Subcutaneous abdominal adipose tissue (tissue), 5 donors: Measurements from ENCODE around the gene NPBWR2.
"Not testable (repeated sequence)": the region's sequence is repeated elsewhere in the genome, so short reads cannot be mapped to it uniquely, and the experiment has no call there.

Source experiments
- H3K27ac ChIP-seq: one replicate; pipeline ENCODE4 v1.7.0; 2013; ENCODE audit warnings: low read depth, mild to moderate bottlenecking, inconsistent platforms, low read length, moderate library complexity
- H3K27me3 ChIP-seq, 5 donors: one replicate each; pipeline ENCODE4 v1.7.0; 2013; ENCODE audit warnings: low read length in 5 of 5, inconsistent platforms in 1 of 5; ENCODE audit not compliant: control insufficient read depth in 5 of 5, insufficient read depth in 4 of 5
- H3K36me3 ChIP-seq, 5 donors: one replicate each; pipeline ENCODE4 v1.7.0; 2013; ENCODE audit warnings: low read length in 5 of 5; ENCODE audit not compliant: control insufficient read depth in 5 of 5, insufficient read depth in 5 of 5
- H3K4me1 ChIP-seq, 5 donors: one replicate each; pipeline ENCODE4 v1.7.0; 2013; ENCODE audit warnings: low read length in 5 of 5, mild to moderate bottlenecking in 3 of 5, moderate library complexity in 1 of 5; ENCODE audit not compliant: control insufficient read depth in 5 of 5, insufficient read depth in 5 of 5
- H3K4me3 ChIP-seq, 5 donors: one replicate each; pipeline ENCODE4 v1.7.0; 2013; ENCODE audit warnings: low read length in 5 of 5, low read depth in 1 of 5
- H3K9ac ChIP-seq, 5 donors: one replicate each; pipeline ENCODE4 v1.7.0; 2013; ENCODE audit warnings: low read length in 5 of 5, mild to moderate bottlenecking in 4 of 5, moderate library complexity in 3 of 5
- H3K9me3 ChIP-seq, 5 donors: one replicate each; pipeline ENCODE4 v1.7.0; 2013; ENCODE audit warnings: low read length in 5 of 5; ENCODE audit not compliant: control insufficient read depth in 5 of 5
- donor health status: healthy.
- donor health status: healthy.
- donor health status: healthy.
- donor health status: healthy.
- donor health status: healthy.

The NPBWR2 gene

DNA sequence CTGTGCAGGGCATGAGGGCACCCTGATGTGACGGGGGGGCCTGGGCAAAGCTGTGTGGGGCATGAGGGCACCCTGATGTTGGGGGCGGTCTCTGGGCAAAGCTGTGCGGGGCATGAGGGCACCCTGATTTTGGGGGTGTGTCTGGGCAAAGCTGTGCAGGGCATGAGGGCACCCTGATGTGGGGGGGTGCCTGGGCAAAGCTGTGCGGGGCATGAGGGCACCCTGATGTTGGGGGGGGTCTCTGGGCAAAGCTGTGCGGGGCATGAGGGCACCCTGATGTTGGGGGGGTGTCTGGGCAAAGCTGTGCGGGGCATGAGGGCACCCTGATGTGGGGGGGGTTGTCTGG is 10.0 kb upstream of the NPBWR2 start:
- H3K9ac ChIP-seq, H3K9me3 ChIP-seq, H3K36me3 ChIP-seq, H3K4me3 ChIP-seq, H3K4me1 ChIP-seq, H3K27ac ChIP-seq: not testable (repeated sequence)
- H3K27me3 ChIP-seq, result peaks cover 5 to 15% (median 12%) of the 10 kb centered on the region in 5 donors

DNA sequence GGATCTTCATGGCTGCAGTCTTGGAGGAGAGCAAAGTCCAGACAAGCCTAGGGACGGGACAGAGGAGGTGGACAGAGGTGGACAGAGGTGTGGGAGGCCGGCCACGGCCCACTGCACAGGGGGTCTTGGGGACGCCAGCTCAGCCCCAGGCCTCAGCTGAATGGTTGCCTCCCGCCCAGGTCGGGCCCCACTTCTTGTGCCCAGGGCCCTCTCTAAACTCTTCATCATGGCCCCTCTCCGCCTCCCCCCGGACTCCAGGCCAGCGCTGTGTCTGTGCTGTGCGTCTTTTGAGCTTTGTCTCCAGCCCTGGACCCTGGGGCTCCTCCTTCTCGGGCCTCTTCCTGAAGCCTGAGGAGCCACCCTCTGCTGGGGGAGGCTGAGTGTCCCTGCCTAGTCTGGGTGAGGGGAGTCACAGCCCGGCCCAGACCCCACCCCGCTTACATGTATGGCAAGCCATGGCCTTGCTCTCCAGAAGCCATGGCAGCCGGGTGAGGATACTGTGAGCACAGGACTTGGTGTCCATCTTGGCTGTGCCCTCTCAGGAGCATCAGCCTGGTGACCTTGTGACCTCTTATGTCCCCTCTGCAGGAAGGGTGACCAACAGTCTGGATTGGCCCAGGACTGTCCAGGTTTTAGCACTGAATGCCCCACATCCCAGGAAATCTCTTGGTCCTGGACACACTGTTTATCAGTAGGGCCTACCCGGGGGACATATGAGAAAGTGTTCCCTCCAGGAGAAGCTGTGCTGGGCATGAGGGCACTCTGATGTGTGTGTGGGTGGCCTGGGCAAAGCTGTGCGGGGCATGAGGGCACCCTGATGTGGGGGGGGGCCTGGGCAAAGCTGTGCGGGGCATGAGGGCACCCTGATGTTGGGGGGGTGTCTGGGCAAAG is 9.4 kb upstream of the NPBWR2 start:
- Histone ChIP-seq H3K27me3 (peaks cover 5 to 13% (median 12%) of the 10 kb centered on the region in 5 donors), H3K9me3 (no peaks in the 10 kb centered on the region), H3K4me1 (peaks cover 0 to 7% (median 5%) of the 10 kb centered on the region in 5 donors), H3K27ac (no peak overlapping the region), H3K36me3 (no peaks in the 10 kb centered on the region), H3K9ac (no peak overlapping the region), H3K4me3 (no peak overlapping the region)

DNA sequence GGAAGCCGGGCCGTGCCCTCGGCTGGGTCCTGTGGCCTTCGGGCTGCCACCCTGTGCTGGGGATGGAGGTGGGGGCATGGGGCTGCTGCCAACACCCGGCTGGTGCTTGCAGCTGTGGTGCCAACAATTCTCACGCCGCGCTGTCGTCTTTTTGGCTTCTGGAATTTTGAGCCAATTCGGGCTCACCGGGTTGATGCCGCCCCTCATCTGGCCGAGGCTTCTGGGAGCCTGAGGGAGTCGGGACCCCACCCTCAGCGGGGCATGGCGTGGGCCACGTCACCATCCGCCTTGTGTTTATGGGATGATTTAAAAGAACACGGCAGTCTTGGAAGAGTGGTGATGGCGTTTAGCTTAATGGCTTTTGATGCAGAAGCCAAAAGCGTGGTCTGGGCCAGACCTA is 8.7 kb upstream of the NPBWR2 start:
- H3K4me1 ChIP-seq, result peaks cover 0 to 7% (median 5%) of the 10 kb centered on the region in 5 donors
- H3K4me3 ChIP-seq, result no peak overlapping the region
- H3K27ac ChIP-seq, result no peak overlapping the region
- peaks cover 0 to 6% (median 5%) of the 10 kb centered on the region in 5 donors for H3K27me3 ChIP-seq
- H3K36me3 ChIP-seq, result no peaks in the 10 kb centered on the region
- H3K9me3 ChIP-seq, result no peaks in the 10 kb centered on the region
- no peak overlapping the region for H3K9ac ChIP-seq

DNA sequence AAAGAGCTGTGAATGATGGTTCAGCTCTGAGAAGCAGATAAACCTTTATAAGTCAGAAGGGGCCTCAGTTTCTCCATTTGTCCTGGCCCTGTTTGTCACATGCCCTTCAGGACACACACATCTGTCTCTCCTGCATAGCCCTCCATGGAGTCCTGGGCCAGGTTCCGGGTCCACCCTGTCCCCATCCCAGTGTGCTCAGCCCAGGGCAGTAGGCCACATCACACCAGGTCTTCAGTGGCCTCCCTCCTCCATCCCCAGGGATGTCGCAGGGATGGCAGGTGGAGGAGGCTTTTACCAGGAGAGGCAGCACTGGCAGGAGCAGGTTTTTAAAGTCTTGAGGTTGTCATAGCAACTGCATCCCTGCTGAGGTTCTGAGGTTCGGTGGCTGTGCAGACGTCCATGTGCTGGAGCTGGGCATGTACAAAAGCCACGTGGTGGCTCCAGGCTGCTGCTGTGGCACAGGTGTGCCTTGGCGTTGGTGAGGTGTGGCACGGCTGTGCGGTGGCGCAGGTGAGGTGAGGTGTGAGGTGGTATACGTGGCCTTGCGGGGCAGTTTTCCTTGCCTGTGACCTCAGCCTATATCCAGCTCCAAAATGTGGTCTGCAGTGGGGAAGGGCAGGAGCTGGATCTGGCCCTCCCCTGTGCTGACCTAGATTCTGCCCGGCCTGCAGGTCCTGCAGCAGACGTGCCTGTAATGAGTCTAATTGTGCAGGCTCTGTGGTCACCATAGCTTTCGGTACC is 8.0 kb upstream of the NPBWR2 start:
- H3K9ac ChIP-seq, result no peak overlapping the region
- no peak overlapping the region for H3K27ac ChIP-seq
- no peaks in the 10 kb centered on the region for H3K36me3 ChIP-seq
- H3K9me3 ChIP-seq, result no peaks in the 10 kb centered on the region
- no peak overlapping the region for H3K4me3 ChIP-seq
- H3K4me1 ChIP-seq, result peaks cover 0 to 5% (median 4%) of the 10 kb centered on the region in 5 donors
- H3K27me3 ChIP-seq, result peaks cover 0 to 5% (median 4%) of the 10 kb centered on the region in 5 donors

DNA sequence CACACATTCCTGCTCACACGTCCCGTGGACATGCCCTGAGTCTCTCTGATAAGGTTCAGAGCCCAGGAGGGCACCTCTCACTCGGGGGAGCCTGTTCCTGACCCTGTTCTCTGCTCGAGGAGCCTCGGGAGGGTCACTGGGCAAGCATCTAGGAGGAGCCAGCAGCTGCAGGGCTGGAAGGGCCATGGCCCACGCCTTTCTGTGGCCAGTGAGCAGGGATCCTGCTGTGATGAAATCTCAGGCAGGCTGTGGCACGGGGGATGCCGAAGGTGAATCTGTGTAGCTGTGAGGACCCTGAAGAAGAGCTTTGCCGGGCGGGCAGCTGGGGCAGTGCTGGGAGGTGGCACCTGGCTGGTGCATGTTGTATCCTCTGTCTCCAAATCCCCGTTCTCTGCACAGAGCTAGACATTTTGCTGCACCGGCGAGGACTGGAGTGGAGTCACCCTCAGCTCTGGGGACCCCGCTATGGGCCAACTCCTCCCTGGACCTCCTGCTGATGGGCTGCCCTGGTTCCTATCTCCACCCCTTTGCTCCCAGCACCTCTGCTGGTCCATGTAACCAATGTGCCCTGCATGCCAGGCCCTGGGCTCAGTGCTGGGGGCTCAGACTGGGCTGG is 7.1 kb upstream of the NPBWR2 start:
- no peaks in the 10 kb centered on the region for H3K9me3 ChIP-seq
- H3K4me1 ChIP-seq, result no peaks in the 10 kb centered on the region
- peaks cover 0 to 6% (median 3%) of the 10 kb centered on the region in 5 donors for H3K27me3 ChIP-seq
- no peak overlapping the region for H3K9ac ChIP-seq
- no peaks in the 10 kb centered on the region for H3K36me3 ChIP-seq
- H3K27ac ChIP-seq, result no peak overlapping the region
- H3K4me3 ChIP-seq, result no peak overlapping the region

DNA sequence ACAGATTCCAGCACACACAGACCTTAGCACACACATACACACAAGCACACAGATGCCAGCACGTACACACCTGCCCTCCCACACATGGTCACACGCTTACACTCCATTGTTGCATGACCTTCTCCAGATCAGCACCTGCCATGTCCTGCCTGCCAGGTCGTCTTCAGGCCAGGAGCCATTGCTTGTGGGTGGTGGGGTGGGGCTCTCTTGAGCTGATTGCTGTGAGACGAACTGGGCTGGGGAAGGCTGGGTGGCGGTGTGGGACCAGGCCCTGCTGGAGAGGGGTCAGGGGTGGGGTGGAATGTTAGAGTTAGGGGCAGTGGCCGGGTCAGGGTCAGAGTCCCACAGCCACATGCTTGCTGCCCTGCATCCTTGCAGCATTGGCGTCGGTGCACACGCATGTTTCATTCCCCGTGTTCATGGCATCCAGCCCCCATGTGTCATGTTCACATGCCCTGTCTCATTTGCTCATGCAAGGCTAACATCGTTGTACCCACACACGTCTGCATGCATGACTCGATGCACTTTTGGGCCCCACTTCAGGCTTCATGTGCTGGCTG is 6.5 kb upstream of the NPBWR2 start:
- no peaks in the 10 kb centered on the region for H3K4me1 ChIP-seq
- H3K4me3 ChIP-seq, result no peak overlapping the region
- H3K27me3 ChIP-seq, result peaks cover 0 to 7% (median 5%) of the 10 kb centered on the region in 5 donors
- H3K36me3 ChIP-seq, result no peaks in the 10 kb centered on the region
- no peaks in the 10 kb centered on the region for H3K9me3 ChIP-seq
- H3K27ac ChIP-seq, result no peak overlapping the region
- no peak overlapping the region for H3K9ac ChIP-seq

DNA sequence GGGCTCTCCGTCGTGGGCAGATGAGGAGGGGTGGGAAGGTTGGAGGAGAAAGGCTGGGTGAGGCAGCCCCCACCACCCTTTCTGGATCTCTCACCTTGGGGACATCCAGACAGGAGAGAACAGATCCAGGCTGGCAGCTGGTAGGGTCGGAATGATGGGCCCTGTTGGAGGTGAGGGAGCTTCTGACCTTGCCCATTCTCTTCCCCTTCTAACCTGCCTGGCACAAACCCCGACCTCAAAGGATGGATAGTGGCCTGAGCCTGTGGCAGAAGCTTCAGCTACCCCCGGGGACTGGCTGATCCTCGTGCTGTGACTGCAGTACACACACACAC is 6.0 kb upstream of the NPBWR2 start:
- peaks cover 0 to 9% (median 5%) of the 10 kb centered on the region in 5 donors for H3K27me3 ChIP-seq
- H3K27ac ChIP-seq, result no peak overlapping the region
- H3K4me3 ChIP-seq, result no peak overlapping the region
- no peak overlapping the region for H3K9ac ChIP-seq
- H3K9me3 ChIP-seq, result no peaks in the 10 kb centered on the region
- no peaks in the 10 kb centered on the region for H3K4me1 ChIP-seq
- H3K36me3 ChIP-seq, result no peaks in the 10 kb centered on the region

DNA sequence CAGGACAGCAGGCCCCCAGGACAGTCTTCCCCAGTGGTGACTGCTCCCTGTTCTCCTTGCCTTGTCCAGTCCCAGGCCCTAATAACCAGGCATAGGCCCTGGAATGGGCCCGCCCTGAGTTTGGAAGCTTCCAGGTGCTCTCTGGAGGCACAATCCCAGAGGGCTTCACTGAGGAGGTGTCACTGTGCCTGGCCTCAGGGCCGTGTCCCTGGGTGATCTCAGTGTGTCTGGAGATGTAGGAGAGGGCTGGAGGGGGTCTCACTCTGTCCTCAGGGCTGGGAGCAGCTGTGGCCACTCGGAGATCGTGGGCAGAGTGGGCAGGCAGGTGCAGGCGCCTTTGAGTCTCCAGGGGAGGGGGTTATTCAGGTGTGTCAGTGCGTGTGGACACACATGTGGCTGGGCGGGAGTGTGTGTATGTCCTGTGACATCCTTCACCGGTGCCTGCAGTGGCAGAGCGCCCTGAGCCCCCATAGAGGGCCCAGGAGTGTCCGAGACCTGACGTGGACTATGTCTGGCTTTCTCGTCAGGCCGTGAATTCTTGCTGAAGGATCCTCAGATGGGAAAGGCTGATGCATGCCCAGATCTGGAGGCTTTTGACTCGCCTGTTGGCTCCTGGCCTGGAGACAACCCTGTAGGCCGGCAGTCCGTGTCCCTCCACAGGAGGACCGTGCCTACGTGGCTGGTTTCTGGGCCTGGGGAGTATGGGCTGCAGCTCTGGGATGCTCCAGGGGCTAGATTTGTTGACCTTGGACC is 5.5 kb upstream of the NPBWR2 start:
- no peak overlapping the region for H3K27ac ChIP-seq
- H3K4me1 ChIP-seq, result peaks cover 0 to 4% (median 0%) of the 10 kb centered on the region in 5 donors
- H3K36me3 ChIP-seq, result no peaks in the 10 kb centered on the region
- no peaks in the 10 kb centered on the region for H3K9me3 ChIP-seq
- peaks cover 0 to 12% (median 7%) of the 10 kb centered on the region in 5 donors for H3K27me3 ChIP-seq
- H3K9ac ChIP-seq, result no peak overlapping the region
- H3K4me3 ChIP-seq, result no peak overlapping the region

DNA sequence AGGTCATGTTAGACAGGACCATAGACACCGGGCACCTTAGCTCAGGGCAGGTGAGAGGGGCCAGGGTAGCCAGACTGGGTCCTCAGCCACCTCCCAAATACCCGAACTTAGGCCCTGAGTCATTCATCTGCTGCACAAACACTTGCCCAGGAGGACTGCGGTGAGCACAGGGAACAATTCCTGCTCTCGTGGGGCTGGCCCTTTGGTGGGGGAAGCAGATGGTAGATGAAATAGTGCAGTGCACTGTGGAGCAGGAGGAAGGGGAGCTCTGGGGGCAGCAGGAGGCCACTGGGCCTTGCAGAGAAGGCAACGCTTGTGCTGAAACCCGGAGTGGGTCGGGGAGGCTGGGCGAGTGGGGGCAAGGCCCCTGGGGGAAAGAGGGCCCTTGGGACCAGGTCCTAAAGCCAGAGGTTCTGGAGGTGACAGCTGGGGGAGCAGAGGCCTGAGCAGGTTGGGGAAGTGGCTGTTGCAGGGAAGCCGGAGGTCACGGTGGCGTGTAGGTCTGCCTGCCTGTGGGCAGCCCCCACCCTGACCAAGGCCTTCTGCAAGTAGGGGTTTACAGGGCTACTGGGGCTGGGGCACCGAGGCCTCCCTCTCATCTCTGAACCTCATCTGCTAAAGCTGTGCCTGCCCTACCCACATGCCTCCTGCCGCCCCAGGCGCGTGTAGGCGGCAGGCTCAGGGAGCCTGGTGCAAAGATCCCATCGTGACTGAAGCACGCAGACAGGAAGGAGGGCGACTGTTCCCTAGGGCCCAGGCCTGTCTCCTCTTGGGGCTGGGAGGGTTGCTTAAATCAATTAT is 4.7 kb upstream of the NPBWR2 start:
- Histone ChIP-seq H3K4me3 (no peak overlapping the region), H3K4me1 (peaks cover 0 to 7% (median 0%) of the 10 kb centered on the region in 5 donors), H3K9ac (no peak overlapping the region), H3K9me3 (no peaks in the 10 kb centered on the region), H3K36me3 (no peaks in the 10 kb centered on the region), H3K27me3 (peaks cover 0 to 20% (median 13%) of the 10 kb centered on the region in 5 donors), H3K27ac (no peak overlapping the region)
